ENCODE results near the gene KCNJ3.

KCNJ3 gene

DNA sequence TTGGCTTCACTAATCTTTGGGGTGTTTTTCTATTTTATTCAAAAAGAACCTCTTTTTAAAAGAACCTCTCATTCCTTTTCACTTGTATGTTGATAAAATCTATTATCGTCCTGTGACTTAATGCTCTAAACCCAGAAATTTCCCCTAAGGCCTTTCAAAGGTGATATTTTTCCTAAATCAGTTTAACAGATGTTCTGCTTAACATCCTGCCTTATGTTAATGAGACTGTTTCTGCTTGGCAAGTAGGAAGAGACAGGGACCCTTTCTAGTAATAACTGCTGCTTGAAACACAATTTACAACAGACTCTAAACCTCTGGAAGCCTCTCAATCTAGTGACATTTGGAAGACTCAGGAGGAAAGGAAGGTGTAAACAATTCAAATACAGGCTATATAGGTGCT lies 128.8 kb downstream of the KCNJ3 start:
- Histone ChIP-seq H3K27me3 (replicated peaks in 2 of 5; ENCODE audit: control insufficient read depth in 4 of 5, insufficient read depth in 5 of 5, low read length in 4 of 5) (no peaks in the 10 kb centered on the region), H3K27ac (ENCODE audit: insufficient read depth in 1 of 2, low read depth in 1 of 2, low read length in 2 of 2, poor library complexity in 1 of 2, severe bottlenecking in 2 of 2) (no peak overlapping the region), H3K36me3 (ENCODE audit: control insufficient read depth in 4 of 4, insufficient read depth in 4 of 4, low read length in 3 of 4) (no peaks in the 10 kb centered on the region), H3K4me1 (ENCODE audit: control extremely low read depth in 1 of 4, control insufficient read depth in 4 of 4, insufficient read depth in 4 of 4, low read length in 3 of 4) (no peaks in the 10 kb centered on the region), H3K9me3 (ENCODE audit: control extremely low read depth in 1 of 5, control insufficient read depth in 4 of 5, insufficient read depth in 2 of 5, low read depth in 1 of 5, low read length in 4 of 5) (no peaks in the 10 kb centered on the region), H3K4me3 (ENCODE audit: control insufficient read depth in 1 of 7, extremely low read depth in 1 of 7, insufficient read depth in 4 of 7, low read depth in 2 of 7, low read length in 6 of 7) (no peak overlapping the region)
- CTCF ChIA-PET, result no interaction called here
- WGBS (ENCODE audit: insufficient coverage), result 100% methylated on average over 1 of the region's 1 CpG
- DNase-seq, result no peak
- POLR2A ChIA-PET, result interaction anchor here (0.7 kb wide), 1 partner anchor 142 kb away, joined by 3 read pairs; no protein-coding TSS in a partner anchor

- CTCF ChIA-PET, result no interaction called here
- Histone ChIP-seq H3K4me3 (ENCODE audit: control insufficient read depth in 1 of 7, extremely low read depth in 1 of 7, insufficient read depth in 4 of 7, low read depth in 2 of 7, low read length in 6 of 7) (no peak overlapping the region), H3K36me3 (ENCODE audit: control insufficient read depth in 4 of 4, insufficient read depth in 4 of 4, low read length in 3 of 4) (no peaks in the 10 kb centered on the region), H3K27ac (ENCODE audit: insufficient read depth in 1 of 2, low read depth in 1 of 2, low read length in 2 of 2, poor library complexity in 1 of 2, severe bottlenecking in 2 of 2) (no peak overlapping the region), H3K27me3 (replicated peaks in 2 of 5; ENCODE audit: control insufficient read depth in 4 of 5, insufficient read depth in 5 of 5, low read length in 4 of 5) (no peaks in the 10 kb centered on the region), H3K4me1 (ENCODE audit: control extremely low read depth in 1 of 4, control insufficient read depth in 4 of 4, insufficient read depth in 4 of 4, low read length in 3 of 4) (no peaks in the 10 kb centered on the region), H3K9me3 (ENCODE audit: control extremely low read depth in 1 of 5, control insufficient read depth in 4 of 5, insufficient read depth in 2 of 5, low read depth in 1 of 5, low read length in 4 of 5) (no peaks in the 10 kb centered on the region)
- no CpG with 5 or more reads among the region's 2 CpGs for WGBS (ENCODE audit: insufficient coverage)
- POLR2A ChIA-PET, result no interaction called here
- no peak for DNase-seq
Observed at GRCh38 chr2:154832711-154833110, 134.2 kb downstream of the KCNJ3 start.

DNA sequence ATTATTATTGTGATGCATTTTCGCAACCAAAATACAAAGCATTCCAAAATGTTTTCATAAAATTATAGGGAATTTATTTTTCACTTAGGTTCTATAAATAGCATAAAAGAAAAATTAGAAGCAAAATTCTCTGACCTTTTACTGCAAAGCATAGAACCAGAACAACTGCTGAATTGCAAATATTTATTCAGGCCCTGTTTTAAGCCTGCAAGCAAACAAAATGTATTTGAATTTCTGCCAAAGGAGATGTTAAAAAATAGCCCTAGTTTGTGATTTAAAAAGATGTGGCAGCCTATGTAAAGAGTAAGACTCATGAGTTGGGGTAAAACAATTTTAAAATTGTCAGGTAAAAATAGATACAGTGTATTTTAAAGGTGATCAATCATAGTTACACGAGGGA lies 138.1 kb downstream of the KCNJ3 start:
- no peaks in the 10 kb centered on the region for H3K36me3 ChIP-seq (ENCODE audit: control insufficient read depth in 4 of 4, insufficient read depth in 4 of 4, low read length in 3 of 4)
- H3K4me3 ChIP-seq (ENCODE audit: control insufficient read depth in 1 of 7, extremely low read depth in 1 of 7, insufficient read depth in 4 of 7, low read depth in 2 of 7, low read length in 6 of 7), result no peak overlapping the region
- WGBS (ENCODE audit: insufficient coverage), result 100% methylated on average over 1 of the region's 2 CpGs
- H3K9me3 ChIP-seq (ENCODE audit: control extremely low read depth in 1 of 5, control insufficient read depth in 4 of 5, insufficient read depth in 2 of 5, low read depth in 1 of 5, low read length in 4 of 5), result no peaks in the 10 kb centered on the region
- no peaks in the 10 kb centered on the region for H3K4me1 ChIP-seq (ENCODE audit: control extremely low read depth in 1 of 4, control insufficient read depth in 4 of 4, insufficient read depth in 4 of 4, low read length in 3 of 4)
- CTCF ChIA-PET, result no interaction called here
- H3K27ac ChIP-seq (ENCODE audit: insufficient read depth in 1 of 2, low read depth in 1 of 2, low read length in 2 of 2, poor library complexity in 1 of 2, severe bottlenecking in 2 of 2), result no peak overlapping the region
- no peaks in the 10 kb centered on the region for H3K27me3 ChIP-seq (replicated peaks in 2 of 5; ENCODE audit: control insufficient read depth in 4 of 5, insufficient read depth in 5 of 5, low read length in 4 of 5)
- POLR2A ChIA-PET, result no interaction called here
- no peak for DNase-seq

DNA sequence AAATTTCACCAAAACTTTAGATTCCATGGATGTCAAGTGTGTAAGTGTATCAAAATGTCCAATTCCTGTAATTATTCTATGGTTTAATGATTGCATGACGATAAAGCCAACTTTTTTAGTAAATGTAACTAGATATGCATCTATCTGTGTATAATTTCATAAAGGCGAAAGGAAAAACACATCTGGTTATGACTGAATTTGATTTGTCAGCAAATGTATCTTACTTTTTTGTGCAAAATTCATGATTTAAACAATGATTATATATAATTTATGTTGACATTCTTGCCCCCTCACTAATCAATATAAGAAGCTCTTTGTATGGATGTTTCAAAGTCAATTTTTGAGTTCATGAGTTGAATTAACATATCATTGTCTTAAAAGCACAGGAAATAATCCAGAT lies 138.5 kb downstream of the KCNJ3 start:
- POLR2A ChIA-PET, result no interaction called here
- CTCF ChIA-PET, result no interaction called here
- no CpG with 5 or more reads among the region's 2 CpGs for WGBS (ENCODE audit: insufficient coverage)

GRCh38 chr2:154844513-154844912 lies 146.0 kb downstream of the KCNJ3 start:
- H3K27me3 ChIP-seq (replicated peaks in 2 of 5; ENCODE audit: control insufficient read depth in 4 of 5, insufficient read depth in 5 of 5, low read length in 4 of 5), result no peaks in the 10 kb centered on the region
- H3K4me1 ChIP-seq (ENCODE audit: control extremely low read depth in 1 of 4, control insufficient read depth in 4 of 4, insufficient read depth in 4 of 4, low read length in 3 of 4), result no peaks in the 10 kb centered on the region
- H3K27ac ChIP-seq (ENCODE audit: insufficient read depth in 1 of 2, low read depth in 1 of 2, low read length in 2 of 2, poor library complexity in 1 of 2, severe bottlenecking in 2 of 2), result no peak overlapping the region
- ChIA-PET CTCF (no interaction called here), POLR2A (no interaction called here)
- no peaks in the 10 kb centered on the region for H3K36me3 ChIP-seq (ENCODE audit: control insufficient read depth in 4 of 4, insufficient read depth in 4 of 4, low read length in 3 of 4)
- WGBS (ENCODE audit: insufficient coverage), result 89% methylated on average over 7 of the region's 7 CpGs
- no peak overlapping the region for H3K4me3 ChIP-seq (ENCODE audit: control insufficient read depth in 1 of 7, extremely low read depth in 1 of 7, insufficient read depth in 4 of 7, low read depth in 2 of 7, low read length in 6 of 7)
- no peak for DNase-seq
- no peaks in the 10 kb centered on the region for H3K9me3 ChIP-seq (ENCODE audit: control extremely low read depth in 1 of 5, control insufficient read depth in 4 of 5, insufficient read depth in 2 of 5, low read depth in 1 of 5, low read length in 4 of 5)

More for the DNA sequence above, 138.5 kb downstream of the KCNJ3 start:
- no peak overlapping the region for H3K4me3 ChIP-seq (ENCODE audit: control insufficient read depth in 1 of 7, extremely low read depth in 1 of 7, insufficient read depth in 4 of 7, low read depth in 2 of 7, low read length in 6 of 7)
- no peaks in the 10 kb centered on the region for H3K4me1 ChIP-seq (ENCODE audit: control extremely low read depth in 1 of 4, control insufficient read depth in 4 of 4, insufficient read depth in 4 of 4, low read length in 3 of 4)
- H3K36me3 ChIP-seq (ENCODE audit: control insufficient read depth in 4 of 4, insufficient read depth in 4 of 4, low read length in 3 of 4), result no peaks in the 10 kb centered on the region
- no peak overlapping the region for H3K27ac ChIP-seq (ENCODE audit: insufficient read depth in 1 of 2, low read depth in 1 of 2, low read length in 2 of 2, poor library complexity in 1 of 2, severe bottlenecking in 2 of 2)
- DNase-seq, result no peak
- no peaks in the 10 kb centered on the region for H3K9me3 ChIP-seq (ENCODE audit: control extremely low read depth in 1 of 5, control insufficient read depth in 4 of 5, insufficient read depth in 2 of 5, low read depth in 1 of 5, low read length in 4 of 5)
- H3K27me3 ChIP-seq (replicated peaks in 2 of 5; ENCODE audit: control insufficient read depth in 4 of 5, insufficient read depth in 5 of 5, low read length in 4 of 5), result no peaks in the 10 kb centered on the region

DNA sequence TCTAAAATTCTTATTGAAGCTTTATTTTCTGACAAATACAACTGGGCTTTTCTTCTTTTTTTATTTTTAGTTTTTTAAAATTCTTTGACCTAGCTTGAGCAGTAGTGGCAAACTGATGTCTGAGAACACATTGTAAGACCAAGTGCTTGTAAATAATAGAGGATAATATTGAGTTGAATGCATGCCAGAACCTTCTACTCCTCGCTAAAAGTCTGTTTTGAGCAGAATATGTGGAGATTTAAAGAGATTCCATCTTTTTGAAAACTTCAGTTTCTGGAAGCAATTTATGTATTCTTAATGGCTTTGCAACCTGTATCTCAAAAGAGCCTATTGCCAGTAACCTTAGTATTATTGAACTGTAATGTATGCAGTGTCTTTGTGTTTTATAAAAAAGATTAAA lies 148.3 kb downstream of the KCNJ3 start:
- Histone ChIP-seq H3K27me3 (replicated peaks in 2 of 5; ENCODE audit: control insufficient read depth in 4 of 5, insufficient read depth in 5 of 5, low read length in 4 of 5) (no peaks in the 10 kb centered on the region), H3K4me1 (ENCODE audit: control extremely low read depth in 1 of 4, control insufficient read depth in 4 of 4, insufficient read depth in 4 of 4, low read length in 3 of 4) (no peaks in the 10 kb centered on the region), H3K4me3 (ENCODE audit: control insufficient read depth in 1 of 7, extremely low read depth in 1 of 7, insufficient read depth in 4 of 7, low read depth in 2 of 7, low read length in 6 of 7) (no peak overlapping the region), H3K36me3 (ENCODE audit: control insufficient read depth in 4 of 4, insufficient read depth in 4 of 4, low read length in 3 of 4) (no peaks in the 10 kb centered on the region), H3K9me3 (ENCODE audit: control extremely low read depth in 1 of 5, control insufficient read depth in 4 of 5, insufficient read depth in 2 of 5, low read depth in 1 of 5, low read length in 4 of 5) (no peaks in the 10 kb centered on the region), H3K27ac (ENCODE audit: insufficient read depth in 1 of 2, low read depth in 1 of 2, low read length in 2 of 2, poor library complexity in 1 of 2, severe bottlenecking in 2 of 2) (no peak overlapping the region)
- DNase-seq, result no peak
- ChIA-PET POLR2A (no interaction called here), CTCF (no interaction called here)
- 100% methylated on average over 1 of the region's 1 CpG for WGBS (ENCODE audit: insufficient coverage)

GRCh38 chr2:154849482-154849881 lies 151.0 kb downstream of the KCNJ3 start:
- Histone ChIP-seq H3K27ac (ENCODE audit: insufficient read depth in 1 of 2, low read depth in 1 of 2, low read length in 2 of 2, poor library complexity in 1 of 2, severe bottlenecking in 2 of 2) (no peak overlapping the region), H3K27me3 (replicated peaks in 2 of 5; ENCODE audit: control insufficient read depth in 4 of 5, insufficient read depth in 5 of 5, low read length in 4 of 5) (no peaks in the 10 kb centered on the region), H3K36me3 (ENCODE audit: control insufficient read depth in 4 of 4, insufficient read depth in 4 of 4, low read length in 3 of 4) (no peaks in the 10 kb centered on the region), H3K9me3 (ENCODE audit: control extremely low read depth in 1 of 5, control insufficient read depth in 4 of 5, insufficient read depth in 2 of 5, low read depth in 1 of 5, low read length in 4 of 5) (no peaks in the 10 kb centered on the region), H3K4me1 (ENCODE audit: control extremely low read depth in 1 of 4, control insufficient read depth in 4 of 4, insufficient read depth in 4 of 4, low read length in 3 of 4) (no peaks in the 10 kb centered on the region), H3K4me3 (ENCODE audit: control insufficient read depth in 1 of 7, extremely low read depth in 1 of 7, insufficient read depth in 4 of 7, low read depth in 2 of 7, low read length in 6 of 7) (no peak overlapping the region)
- WGBS (ENCODE audit: insufficient coverage), result no CpG with 5 or more reads among the region's 3 CpGs
- POLR2A ChIA-PET, result no interaction called here
- no peak for DNase-seq
- CTCF ChIA-PET, result no interaction called here

GRCh38 chr2:154850532-154850931 lies 152.0 kb downstream of the KCNJ3 start:
- Histone ChIP-seq H3K4me3 (ENCODE audit: control insufficient read depth in 1 of 7, extremely low read depth in 1 of 7, insufficient read depth in 4 of 7, low read depth in 2 of 7, low read length in 6 of 7) (no peak overlapping the region), H3K9me3 (ENCODE audit: control extremely low read depth in 1 of 5, control insufficient read depth in 4 of 5, insufficient read depth in 2 of 5, low read depth in 1 of 5, low read length in 4 of 5) (no peaks in the 10 kb centered on the region), H3K36me3 (ENCODE audit: control insufficient read depth in 4 of 4, insufficient read depth in 4 of 4, low read length in 3 of 4) (no peaks in the 10 kb centered on the region), H3K27me3 (replicated peaks in 2 of 5; ENCODE audit: control insufficient read depth in 4 of 5, insufficient read depth in 5 of 5, low read length in 4 of 5) (no peaks in the 10 kb centered on the region), H3K27ac (ENCODE audit: insufficient read depth in 1 of 2, low read depth in 1 of 2, low read length in 2 of 2, poor library complexity in 1 of 2, severe bottlenecking in 2 of 2) (no peak overlapping the region), H3K4me1 (ENCODE audit: control extremely low read depth in 1 of 4, control insufficient read depth in 4 of 4, insufficient read depth in 4 of 4, low read length in 3 of 4) (no peaks in the 10 kb centered on the region)
- ChIA-PET CTCF (no interaction called here), POLR2A (no interaction called here)
- DNase-seq, result no peak

All from common myeloid progenitor, CD34-positive (primary cell).